ENCODE measurements around the gene WAS.

WAS gene

GRCh38 chrX:48713847-48714246 is 30.2 kb downstream of the WAS start:
- no peak for DNase-seq

GRCh38 chrX:48714573-48714972 is 31.0 kb downstream of the WAS start:
- no peak for DNase-seq

GRCh38 chrX:48715072-48715471 is 31.5 kb downstream of the WAS start:
- no peak for DNase-seq

- no peak for DNase-seq
Measured at GRCh38 chrX:48715876-48716502, 32.4 kb downstream of the WAS start.

GRCh38 chrX:48719958-48720357 is 36.4 kb downstream of the WAS start:
- no peak for DNase-seq

- no peak for DNase-seq
Measured at GRCh38 chrX:48720577-48721250, 37.1 kb downstream of the WAS start.

- no peak for DNase-seq
Measured at GRCh38 chrX:48721916-48722315, 38.3 kb downstream of the WAS start.

GRCh38 chrX:48726596-48726995 is 43.0 kb downstream of the WAS start:
- no peak for DNase-seq

GRCh38 chrX:48728653-48729052 is 45.1 kb downstream of the WAS start:
- no peak for DNase-seq

GRCh38 chrX:48736303-48736702 is 52.7 kb downstream of the WAS start:
- DNase-seq: no peak

GRCh38 chrX:48736878-48737212 is 53.2 kb downstream of the WAS start:
- no peak for DNase-seq

- peak; percentile 90 for DNase-seq
Measured at GRCh38 chrX:48737213-48737938, 53.8 kb downstream of the WAS start.

GRCh38 chrX:48737940-48738339 is 54.3 kb downstream of the WAS start:
- no peak for DNase-seq
